Suprapubic skin (tissue), 4 donors: ENCODE measurements around the gene EMILIN3. TPM values are rescaled to one million over a fixed set of nuclear protein-coding genes. Genes with fewer than 3 reads are reported as not detected.

ENCODE experiments used
- DNase-seq, 2 donors: peaks; one replicate each; pipeline ENCODE4 v3.0.0-alpha.2; 2019; ENCODE audit warnings: low spot score in 2 of 2
- H3K27ac ChIP-seq: fragments of 200-600 bp; sonication (generic); one replicate; pipeline ENCODE4 v1.5.1; 2019
- H3K27me3 ChIP-seq: fragments of 200-600 bp; sonication (generic); one replicate; pipeline ENCODE4 v1.5.1; 2019
- H3K36me3 ChIP-seq: fragments of 200-600 bp; sonication (generic); one replicate; pipeline ENCODE4 v1.5.1; 2019
- H3K4me1 ChIP-seq: fragments of 200-600 bp; sonication (generic); one replicate; pipeline ENCODE4 v1.5.1; 2019
- H3K4me3 ChIP-seq: fragments of 200-600 bp; sonication (generic); one replicate; pipeline ENCODE4 v1.5.1; 2019; ENCODE audit warnings: mild to moderate bottlenecking
- H3K9me3 ChIP-seq: fragments of 200-600 bp; sonication (generic); one replicate; pipeline ENCODE4 v1.5.1; 2019
- CTCF ChIP-seq, 2 donors: fragments of 200-600 bp in 1 of 2; fragments of 450-650 bp in 1 of 2; sonication (generic) in 1 of 2; IDR thresholded peaks; one replicate each; pipeline ENCODE4 v1.5.1; 2016 to 2019; ENCODE audit warnings: antibody characterized with exemption in 2 of 2, mild to moderate bottlenecking in 1 of 2, moderate library complexity in 1 of 2
- EP300 ChIP-seq: sonication (generic); formaldehyde crosslinking; IDR thresholded peaks from one replicate; pipeline ENCODE4 v1.6.1; 2017; ENCODE audit warnings: antibody characterized with exemption
- POLR2A ChIP-seq, 2 donors: fragments of 450-650 bp; IDR thresholded peaks; one replicate each; pipeline ENCODE4 v1.6.1; 2017; ENCODE audit warnings: antibody characterized with exemption in 2 of 2, mild to moderate bottlenecking in 2 of 2, moderate library complexity in 2 of 2
- POLR2AphosphoS5 ChIP-seq, 3 donors: sonication (generic); formaldehyde crosslinking; IDR thresholded peaks; one replicate each; pipeline ENCODE4 v1.6.1; 2017; ENCODE audit warnings: antibody characterized with exemption in 3 of 3
- WGBS: methylation state at CpG from one replicate; pipeline ENCODE4 v1.1.5; 2018; 5-methylcytosine and 5-hydroxymethylcytosine counted together
- total RNA-seq, 4 donors: library from RNA; depleted of rRNA; stranded (reverse); fragments of >200 nt; gene quantifications; one replicate each; pipeline ENCODE4 v1.1.0, GENCODE V29; 2016

The EMILIN3 gene
- total RNA-seq, 4 donors from 2014 or later = 4.4 to 7.5 (median 5.7) TPM

- Histone ChIP-seq H3K9me3 (no peaks in the 10 kb centered on the region), H3K27me3 (no peaks in the 10 kb centered on the region), H3K4me3 (no peak overlapping the region), H3K36me3 (peaks cover 75% of the 10 kb centered on the region), H3K27ac (no peak overlapping the region), H3K4me1 (peaks cover 22% of the 10 kb centered on the region)
- 84% methylated on average over 10 of the region's 10 CpGs for WGBS
- no peak for TF ChIP-seq CTCF (IDR thresholded peaks at IDR 0.05)
- no peak for TF ChIP-seq POLR2A (IDR thresholded peaks at IDR 0.05)
- no peak for TF ChIP-seq EP300
- TF ChIP-seq POLR2AphosphoS5 (IDR thresholded peaks at IDR 0.05) = no peak
- DNase-seq = no peak
These were observed 39.7 kb upstream of the EMILIN3 start for GRCh38 chr20:41406353-41406752.

GRCh38 chr20:41405436-41405835 is 38.8 kb upstream of the EMILIN3 start:
- TF ChIP-seq POLR2AphosphoS5 (IDR thresholded peaks at IDR 0.05) (no peak), POLR2A (IDR thresholded peaks at IDR 0.05) (no peak), EP300 (no peak)
- no peak overlapping the region for H3K4me3 ChIP-seq
- DNase-seq = no peak
- 91% methylated on average over 3 of the region's 3 CpGs for WGBS
- no peaks in the 10 kb centered on the region for H3K9me3 ChIP-seq
- no peaks in the 10 kb centered on the region for H3K27me3 ChIP-seq
- no peak overlapping the region for H3K27ac ChIP-seq
- H3K4me1 ChIP-seq = peaks cover 22% of the 10 kb centered on the region
- H3K36me3 ChIP-seq = peaks cover 68% of the 10 kb centered on the region

GRCh38 chr20:41403604-41404003 is 37.0 kb upstream of the EMILIN3 start:
- peaks cover 33% of the 10 kb centered on the region for H3K4me1 ChIP-seq
- H3K9me3 ChIP-seq = no peaks in the 10 kb centered on the region
- DNase-seq = no peak
- no peak overlapping the region for H3K27ac ChIP-seq
- 86% methylated on average over 12 of the region's 12 CpGs for WGBS
- peaks cover 53% of the 10 kb centered on the region for H3K36me3 ChIP-seq
- H3K27me3 ChIP-seq = no peaks in the 10 kb centered on the region
- no peak overlapping the region for H3K4me3 ChIP-seq
- no peak for TF ChIP-seq POLR2A (IDR thresholded peaks at IDR 0.05)
- no peak for TF ChIP-seq POLR2AphosphoS5 (IDR thresholded peaks at IDR 0.05)
- TF ChIP-seq EP300 = no peak
- no peak for TF ChIP-seq CTCF (IDR thresholded peaks at IDR 0.05)

GRCh38 chr20:41398408-41398807 is 31.8 kb upstream of the EMILIN3 start:
- WGBS = 69% methylated on average over 2 of the region's 2 CpGs
- Histone ChIP-seq H3K27me3 (no peaks in the 10 kb centered on the region), H3K4me3 (no peak overlapping the region), H3K36me3 (peaks cover 3% of the 10 kb centered on the region), H3K9me3 (no peaks in the 10 kb centered on the region), H3K27ac (peak overlapping the region; percentile 72), H3K4me1 (peaks cover 60% of the 10 kb centered on the region)
- no peak for TF ChIP-seq POLR2A (IDR thresholded peaks at IDR 0.05)
- no peak for TF ChIP-seq EP300
- no peak for TF ChIP-seq POLR2AphosphoS5 (IDR thresholded peaks at IDR 0.05)
- TF ChIP-seq CTCF (IDR thresholded peaks at IDR 0.05) = no peak
- DNase-seq = no peak

GRCh38 chr20:41395667-41396664 is 29.3 kb upstream of the EMILIN3 start:
- WGBS = 66% methylated on average over 15 of the region's 18 CpGs
- H3K36me3 ChIP-seq = no peaks in the 10 kb centered on the region
- no peaks in the 10 kb centered on the region for H3K9me3 ChIP-seq
- H3K4me3 ChIP-seq = no peak overlapping the region
- DNase-seq = no peak
- H3K27ac ChIP-seq = no peak overlapping the region
- peaks cover 84% of the 10 kb centered on the region for H3K4me1 ChIP-seq
- H3K27me3 ChIP-seq = no peaks in the 10 kb centered on the region
- TF ChIP-seq POLR2AphosphoS5 (IDR thresholded peaks at IDR 0.05) (no peak), POLR2A (IDR thresholded peaks at IDR 0.05) (no peak)

GRCh38 chr20:41394931-41395666 is 28.5 kb upstream of the EMILIN3 start:
- Histone ChIP-seq H3K27me3 (no peaks in the 10 kb centered on the region), H3K9me3 (no peaks in the 10 kb centered on the region), H3K4me1 (peaks cover 76% of the 10 kb centered on the region), H3K27ac (no peak overlapping the region), H3K4me3 (no peak overlapping the region), H3K36me3 (no peaks in the 10 kb centered on the region)
- TF ChIP-seq POLR2A (IDR thresholded peaks at IDR 0.05) (no peak), CTCF (IDR thresholded peaks at IDR 0.05) (no peak), EP300 (no peak), POLR2AphosphoS5 (IDR thresholded peaks at IDR 0.05) (no peak)
- no peak for DNase-seq
- WGBS = 74% methylated on average over 8 of the region's 9 CpGs
